HEK293 (cell line): ENCODE results near the gene CTTN.

Source experiments
- CTCF ChIA-PET: fragments of 350-600 bp; formaldehyde crosslinking; extraction: SDS; loops from one replicate; lab custom pipeline; 2021; ENCODE audit warnings: antibody characterized with exemption; lab: Yijun Ruan, JAX
- POLR2A ChIA-PET: fragments of 300-600 bp; formaldehyde crosslinking; extraction: SDS; loops from one replicate; lab custom pipeline; 2020; ENCODE audit warnings: antibody characterized with exemption, inconsistent platforms; lab: Yijun Ruan, JAX
- H3K27ac ChIP-seq: fragments of 200-500 bp; sonication (Bioruptor generic); 2 replicates; pipeline ENCODE4 v1.5.1; 2014; ENCODE audit warnings: low read depth, low read length, control low read depth, inconsistent platforms; ENCODE audit errors: extremely low read depth
- H3K36me3 ChIP-seq, 2 experiments: fragments of 200-500 bp in 1 of 2; sonication (Bioruptor generic) in 1 of 2; 1 replicate in 1 of 2; 2 replicates in 1 of 2; pipeline ENCODE4 v1.5.1; 2014 to 2017; ENCODE audit warnings: inconsistent platforms in 2 of 2, low read length in 2 of 2; ENCODE audit not compliant: control insufficient read depth in 2 of 2, insufficient read depth in 1 of 2
- H3K4me1 ChIP-seq: fragments of 200-500 bp; sonication (Bioruptor generic); 2 replicates; pipeline ENCODE4 v1.5.1; 2014; ENCODE audit warnings: mild to moderate bottlenecking, low read length, inconsistent platforms; ENCODE audit not compliant: control insufficient read depth, insufficient read depth
- H3K4me3 ChIP-seq: 2 replicates; pipeline ENCODE4 v1.5.1; 2011; ENCODE audit warnings: low read depth, mild to moderate bottlenecking, control low read depth, low read length, moderate library complexity
- H3K9me3 ChIP-seq: fragments of 200-500 bp; sonication (Bioruptor generic); 2 replicates; pipeline ENCODE4 v1.5.1; 2014; ENCODE audit warnings: low read depth, low read length, inconsistent platforms; ENCODE audit not compliant: control insufficient read depth, insufficient read depth
- ATF2 ChIP-seq: fragments of 450-650 bp; formaldehyde crosslinking; IDR thresholded peaks from 2 replicates; pipeline ENCODE4 v1.5.1; 2016; ENCODE audit warnings: missing biosample characterization, missing genetic modification characterization, low read depth
- HIC1 ChIP-seq: fragments of 450-650 bp; formaldehyde crosslinking; IDR thresholded peaks from 2 replicates; pipeline ENCODE4 v1.5.1; 2016; ENCODE audit warnings: missing biosample characterization, missing genetic modification characterization
- PRDM1 ChIP-seq: fragments of 450-650 bp; formaldehyde crosslinking; IDR thresholded peaks from 2 replicates; pipeline ENCODE4; 2016; ENCODE audit warnings: missing biosample characterization, missing genetic modification characterization
- PRDM4 ChIP-seq: fragments of 450-650 bp; formaldehyde crosslinking; IDR thresholded peaks from 2 replicates; pipeline ENCODE4 v1.5.1; 2017; ENCODE audit warnings: missing biosample characterization, missing genetic modification characterization
- REPIN1 ChIP-seq: fragments of 450-650 bp; formaldehyde crosslinking; IDR thresholded peaks from 2 replicates; pipeline ENCODE4 v1.5.1; 2017; ENCODE audit warnings: missing biosample characterization, missing genetic modification characterization, low read depth
- WT1 ChIP-seq: fragments of 450-650 bp; formaldehyde crosslinking; IDR thresholded peaks from 2 replicates; pipeline ENCODE4 v1.5.1; 2016; ENCODE audit warnings: missing biosample characterization, missing genetic modification characterization
- ZBTB49 ChIP-seq: fragments of 450-650 bp; formaldehyde crosslinking; IDR thresholded peaks from 2 replicates; pipeline ENCODE4 v1.5.1; 2016; ENCODE audit warnings: missing biosample characterization, missing genetic modification characterization, low read depth
- ZFP37 ChIP-seq: fragments of 450-650 bp; formaldehyde crosslinking; IDR thresholded peaks from 2 replicates; pipeline ENCODE4 v1.5.1; 2016; ENCODE audit warnings: missing biosample characterization, missing genetic modification characterization
- ZFP69B ChIP-seq: fragments of 450-650 bp; formaldehyde crosslinking; IDR thresholded peaks from 2 replicates; pipeline ENCODE4 v1.5.1; 2016; ENCODE audit warnings: missing biosample characterization, missing genetic modification characterization
- ZIC2 ChIP-seq: fragments of 450-650 bp; formaldehyde crosslinking; IDR thresholded peaks from 2 replicates; pipeline ENCODE4 v1.5.1; 2016; ENCODE audit warnings: missing biosample characterization, missing genetic modification characterization
- ZNF16 ChIP-seq: fragments of 450-650 bp; formaldehyde crosslinking; IDR thresholded peaks from 2 replicates; pipeline ENCODE4 v1.5.1; 2016; ENCODE audit warnings: low read depth, missing biosample characterization, missing genetic modification characterization
- ZNF184 ChIP-seq: fragments of 450-650 bp; IDR thresholded peaks from 2 replicates; pipeline ENCODE4 v1.5.1; 2018; ENCODE audit warnings: missing biosample characterization, mild to moderate bottlenecking, missing genetic modification characterization
- ZNF311 ChIP-seq: fragments of 450-650 bp; formaldehyde crosslinking; IDR thresholded peaks from 2 replicates; pipeline ENCODE4 v1.5.1; 2017; ENCODE audit warnings: missing biosample characterization, missing genetic modification characterization, borderline replicate concordance
- ZNF341 ChIP-seq: fragments of 450-650 bp; formaldehyde crosslinking; IDR thresholded peaks from 2 replicates; pipeline ENCODE4; 2016; ENCODE audit warnings: low read depth, missing biosample characterization, missing genetic modification characterization
- ZNF510 ChIP-seq: fragments of 450-650 bp; formaldehyde crosslinking; IDR thresholded peaks from 2 replicates; pipeline ENCODE4 v1.5.1; 2018; ENCODE audit warnings: mild to moderate bottlenecking, missing genetic modification characterization, missing biosample characterization; ENCODE audit not compliant: insufficient replicate concordance
- ZNF530 ChIP-seq: fragments of 450-650 bp; formaldehyde crosslinking; IDR thresholded peaks from 2 replicates; pipeline ENCODE4 v1.5.1; 2016; ENCODE audit warnings: low read depth, missing biosample characterization, missing genetic modification characterization
- ZNF544 ChIP-seq: fragments of 450-650 bp; formaldehyde crosslinking; IDR thresholded peaks from 2 replicates; pipeline ENCODE4 v1.5.0; 2017; ENCODE audit warnings: missing biosample characterization, missing genetic modification characterization
- ZNF548 ChIP-seq: fragments of 450-650 bp; formaldehyde crosslinking; IDR thresholded peaks from 2 replicates; pipeline ENCODE4 v1.5.1; 2016; ENCODE audit warnings: missing biosample characterization, missing genetic modification characterization
- ZNF585B ChIP-seq: fragments of 450-650 bp; formaldehyde crosslinking; IDR thresholded peaks from 2 replicates; pipeline ENCODE4 v1.5.1; 2016; ENCODE audit warnings: missing biosample characterization, missing genetic modification characterization
- ZNF645 ChIP-seq: fragments of 450-650 bp; formaldehyde crosslinking; IDR thresholded peaks from 2 replicates; pipeline ENCODE4; 2016; ENCODE audit warnings: missing biosample characterization, missing genetic modification characterization
- ZNF658 ChIP-seq: fragments of 450-650 bp; formaldehyde crosslinking; IDR thresholded peaks from 2 replicates; pipeline ENCODE4; 2016; ENCODE audit warnings: missing biosample characterization, missing genetic modification characterization
- ZNF660 ChIP-seq: fragments of 450-650 bp; IDR thresholded peaks from 2 replicates; pipeline ENCODE4 v1.5.1; 2018; ENCODE audit warnings: missing biosample characterization, mild to moderate bottlenecking, missing genetic modification characterization
- ZNF664 ChIP-seq: fragments of 450-650 bp; formaldehyde crosslinking; IDR thresholded peaks from 2 replicates; pipeline ENCODE4 v1.5.1; 2016; ENCODE audit warnings: missing biosample characterization, missing genetic modification characterization
- ZNF701 ChIP-seq: fragments of 450-650 bp; formaldehyde crosslinking; IDR thresholded peaks from 2 replicates; pipeline ENCODE4 v1.5.1; 2016; ENCODE audit warnings: missing biosample characterization, missing genetic modification characterization
- ZNF768 ChIP-seq: fragments of 450-650 bp; formaldehyde crosslinking; IDR thresholded peaks from 2 replicates; pipeline ENCODE4 v1.5.1; 2018; ENCODE audit warnings: missing biosample characterization, mild to moderate bottlenecking, missing genetic modification characterization
- ZNF791 ChIP-seq: fragments of 450-650 bp; formaldehyde crosslinking; IDR thresholded peaks from 2 replicates; pipeline ENCODE4 v1.5.1; 2016; ENCODE audit warnings: missing biosample characterization, missing genetic modification characterization
- ZXDB ChIP-seq: fragments of 450-650 bp; formaldehyde crosslinking; IDR thresholded peaks from 2 replicates; pipeline ENCODE4 v1.5.1; 2016; ENCODE audit warnings: missing biosample characterization, missing genetic modification characterization

CTTN gene

GRCh38 chr11:70443773-70444030 lies 45.4 kb downstream of the CTTN start:
- POLR2A ChIA-PET: interaction anchor here (0.6 kb wide), 1 partner anchor 1584 kb away, joined by 4 read pairs; no protein-coding TSS in a partner anchor
- TF ChIP-seq ZBTB49: no peak
- TF ChIP-seq REPIN1 (tag by site-specific recombination): no peak
- no peak for TF ChIP-seq ZIC2 (tag by site-specific recombination)
- no peak for TF ChIP-seq PRDM1 (tag by site-specific recombination)
- no peak for TF ChIP-seq ZFP37
- no peak for TF ChIP-seq ZFP69B (tag by site-specific recombination)
- no peak for TF ChIP-seq ZNF510
- TF ChIP-seq ZNF660: no peak
- TF ChIP-seq PRDM4 (tag by site-specific recombination): no peak
- TF ChIP-seq ZNF184: no peak
- TF ChIP-seq ZNF768 (tag by site-specific recombination): no peak
- no peak for TF ChIP-seq HIC1 (tag by site-specific recombination)
- no peak for TF ChIP-seq ZNF658 (tag by site-specific recombination)
- no peak for TF ChIP-seq WT1 (tag by site-specific recombination)
- CTCF ChIA-PET: no interaction called here
- Histone ChIP-seq H3K4me1 (no peaks in the 10 kb centered on the region), H3K27ac (no peak overlapping the region), H3K9me3 (no peaks in the 10 kb centered on the region), H3K4me3 (no peak overlapping the region), H3K36me3 (no peaks in the 10 kb centered on the region)

GRCh38 chr11:70445091-70445490 lies 46.8 kb downstream of the CTTN start:
- Histone ChIP-seq H3K4me1 (no peaks in the 10 kb centered on the region), H3K4me3 (no peak overlapping the region), H3K27ac (no peak overlapping the region), H3K36me3 (no peaks in the 10 kb centered on the region), H3K9me3 (no peaks in the 10 kb centered on the region)
- TF ChIP-seq ATF2 (no peak), ZNF585B (tag by site-specific recombination) (no peak), ZNF791 (tag by site-specific recombination) (no peak), ZNF548 (tag by site-specific recombination) (no peak), ZNF341 (tag by site-specific recombination) (no peak), ZNF664 (no peak), ZXDB (no peak), ZNF311 (tag by site-specific recombination) (no peak), ZNF530 (tag by site-specific recombination) (no peak), ZNF16 (tag by site-specific recombination) (no peak), ZNF701 (tag by site-specific recombination) (no peak), ZFP69B (tag by site-specific recombination) (no peak), ZNF645 (tag by site-specific recombination) (no peak), ZIC2 (tag by site-specific recombination) (no peak), ZNF544 (tag by site-specific recombination) (no peak)
- ChIA-PET POLR2A (no interaction called here), CTCF (interaction anchor here (0.8 kb wide), 1 partner anchor 21 kb away, joined by 3 read pairs; no protein-coding TSS in a partner anchor)
